ENCODE data around the gene GBP4.

DNA sequence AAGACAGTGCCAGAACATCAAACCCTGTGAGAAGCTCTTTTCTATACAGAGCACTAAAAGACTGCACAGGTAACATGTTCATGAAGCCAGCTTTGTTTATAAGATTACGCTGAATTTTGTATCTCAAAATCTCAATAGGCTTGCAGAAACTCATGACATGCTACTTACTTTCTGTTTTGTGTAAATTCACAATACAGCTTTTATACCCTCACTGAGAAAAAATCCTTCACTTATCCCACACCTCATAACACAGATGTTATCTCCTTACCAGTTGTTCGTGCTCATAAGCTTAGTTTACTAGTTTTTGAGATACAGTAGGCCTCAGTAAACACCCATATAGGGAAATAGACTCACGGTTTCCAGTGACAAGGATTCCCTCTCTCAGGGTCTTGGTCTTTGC is 48.8 kb downstream of the GBP4 start:
- no peak for TF ChIP-seq POLR2A (IDR thresholded peaks at IDR 0.05)
- TF ChIP-seq, protein P1, sequence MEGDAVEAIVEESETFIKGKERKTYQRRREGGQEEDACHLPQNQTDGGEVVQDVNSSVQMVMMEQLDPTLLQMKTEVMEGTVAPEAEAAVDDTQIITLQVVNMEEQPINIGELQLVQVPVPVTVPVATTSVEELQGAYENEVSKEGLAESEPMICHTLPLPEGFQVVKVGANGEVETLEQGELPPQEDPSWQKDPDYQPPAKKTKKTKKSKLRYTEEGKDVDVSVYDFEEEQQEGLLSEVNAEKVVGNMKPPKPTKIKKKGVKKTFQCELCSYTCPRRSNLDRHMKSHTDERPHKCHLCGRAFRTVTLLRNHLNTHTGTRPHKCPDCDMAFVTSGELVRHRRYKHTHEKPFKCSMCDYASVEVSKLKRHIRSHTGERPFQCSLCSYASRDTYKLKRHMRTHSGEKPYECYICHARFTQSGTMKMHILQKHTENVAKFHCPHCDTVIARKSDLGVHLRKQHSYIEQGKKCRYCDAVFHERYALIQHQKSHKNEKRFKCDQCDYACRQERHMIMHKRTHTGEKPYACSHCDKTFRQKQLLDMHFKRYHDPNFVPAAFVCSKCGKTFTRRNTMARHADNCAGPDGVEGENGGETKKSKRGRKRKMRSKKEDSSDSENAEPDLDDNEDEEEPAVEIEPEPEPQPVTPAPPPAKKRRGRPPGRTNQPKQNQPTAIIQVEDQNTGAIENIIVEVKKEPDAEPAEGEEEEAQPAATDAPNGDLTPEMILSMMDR (IDR thresholded peaks at IDR 0.05) = no peak
